Activated naive CD8-positive, alpha-beta T cell (primary cell): ENCODE data around the gene EHD3.

Source experiments
- H3K27ac Mint-ChIP-seq: one replicate; pipeline ENCODE4 v1.8.0; 2021; ENCODE audit warnings: mixed read lengths
- H3K27me3 Mint-ChIP-seq: one replicate; pipeline ENCODE4 v1.8.0; 2021; ENCODE audit warnings: mixed read lengths
- H3K36me3 Mint-ChIP-seq: one replicate; pipeline ENCODE4 v1.8.0; 2021; ENCODE audit warnings: mixed read lengths
- H3K4me1 Mint-ChIP-seq: one replicate; pipeline ENCODE4 v1.8.0; 2021; ENCODE audit warnings: low read depth, mixed read lengths
- H3K4me3 Mint-ChIP-seq: one replicate; pipeline ENCODE4 v1.8.0; 2021; ENCODE audit warnings: mild to moderate bottlenecking, mixed read lengths
- H3K9me3 Mint-ChIP-seq: one replicate; pipeline ENCODE4 v1.8.0; 2021; ENCODE audit warnings: low read depth, mixed read lengths

The EHD3 gene

GRCh38 chr2:31222071-31222470, 11.9 kb upstream of the EHD3 start:
- no peaks in the 10 kb centered on the region for H3K9me3 Mint-ChIP-seq
- H3K27ac Mint-ChIP-seq: no peak overlapping the region
- no peaks in the 10 kb centered on the region for H3K4me1 Mint-ChIP-seq
- peaks cover 7% of the 10 kb centered on the region for H3K27me3 Mint-ChIP-seq
- H3K4me3 Mint-ChIP-seq: no peak overlapping the region
- peaks cover 2% of the 10 kb centered on the region for H3K36me3 Mint-ChIP-seq

GRCh38 chr2:31223026-31223425, 10.9 kb upstream of the EHD3 start:
- peaks cover 9% of the 10 kb centered on the region for H3K27me3 Mint-ChIP-seq
- H3K36me3 Mint-ChIP-seq: peaks cover 5% of the 10 kb centered on the region
- no peak overlapping the region for H3K4me3 Mint-ChIP-seq
- no peaks in the 10 kb centered on the region for H3K9me3 Mint-ChIP-seq
- H3K27ac Mint-ChIP-seq: no peak overlapping the region
- H3K4me1 Mint-ChIP-seq: no peaks in the 10 kb centered on the region

GRCh38 chr2:31223749-31224148, 10.2 kb upstream of the EHD3 start:
- H3K27me3 Mint-ChIP-seq: peaks cover 9% of the 10 kb centered on the region
- no peaks in the 10 kb centered on the region for H3K4me1 Mint-ChIP-seq
- no peak overlapping the region for H3K4me3 Mint-ChIP-seq
- no peaks in the 10 kb centered on the region for H3K9me3 Mint-ChIP-seq
- peaks cover 5% of the 10 kb centered on the region for H3K36me3 Mint-ChIP-seq
- H3K27ac Mint-ChIP-seq: no peak overlapping the region

GRCh38 chr2:31226266-31226665, 7.7 kb upstream of the EHD3 start:
- Mint-ChIP-seq H3K27me3 (peaks cover 8% of the 10 kb centered on the region), H3K9me3 (no peaks in the 10 kb centered on the region), H3K4me3 (no peak overlapping the region), H3K4me1 (no peaks in the 10 kb centered on the region), H3K27ac (no peak overlapping the region), H3K36me3 (peaks cover 5% of the 10 kb centered on the region)

- no peak overlapping the region for H3K4me3 Mint-ChIP-seq
- peaks cover 5% of the 10 kb centered on the region for H3K36me3 Mint-ChIP-seq
- H3K27me3 Mint-ChIP-seq: peaks cover 8% of the 10 kb centered on the region
- H3K27ac Mint-ChIP-seq: no peak overlapping the region
- no peaks in the 10 kb centered on the region for H3K9me3 Mint-ChIP-seq
- no peaks in the 10 kb centered on the region for H3K4me1 Mint-ChIP-seq
Measured at GRCh38 chr2:31227110-31227509, 6.8 kb upstream of the EHD3 start.

GRCh38 chr2:31227711-31228125, 6.2 kb upstream of the EHD3 start:
- H3K36me3 Mint-ChIP-seq: peaks cover 3% of the 10 kb centered on the region
- peaks cover 8% of the 10 kb centered on the region for H3K27me3 Mint-ChIP-seq
- no peak overlapping the region for H3K4me3 Mint-ChIP-seq
- no peaks in the 10 kb centered on the region for H3K9me3 Mint-ChIP-seq
- H3K27ac Mint-ChIP-seq: no peak overlapping the region
- no peaks in the 10 kb centered on the region for H3K4me1 Mint-ChIP-seq

- H3K36me3 Mint-ChIP-seq: peaks cover 3% of the 10 kb centered on the region
Measured at GRCh38 chr2:31228717-31229116, 5.2 kb upstream of the EHD3 start.

GRCh38 chr2:31230751-31231150, 3.2 kb upstream of the EHD3 start:
- peaks cover 19% of the 10 kb centered on the region for H3K4me1 Mint-ChIP-seq
- H3K36me3 Mint-ChIP-seq: peaks cover 3% of the 10 kb centered on the region
- no peak overlapping the region for H3K27ac Mint-ChIP-seq
- no peaks in the 10 kb centered on the region for H3K9me3 Mint-ChIP-seq
- H3K27me3 Mint-ChIP-seq: peaks cover 7% of the 10 kb centered on the region
- no peak overlapping the region for H3K4me3 Mint-ChIP-seq

More at GRCh38 chr2:31228717-31229116, 5.2 kb upstream of the EHD3 start:
- H3K4me1 Mint-ChIP-seq: peaks cover 7% of the 10 kb centered on the region
- peaks cover 8% of the 10 kb centered on the region for H3K27me3 Mint-ChIP-seq
- H3K27ac Mint-ChIP-seq: no peak overlapping the region
- no peak overlapping the region for H3K4me3 Mint-ChIP-seq
- H3K9me3 Mint-ChIP-seq: no peaks in the 10 kb centered on the region

GRCh38 chr2:31231571-31232302, 2.2 kb upstream of the EHD3 start:
- Mint-ChIP-seq H3K9me3 (no peaks in the 10 kb centered on the region), H3K4me1 (peaks cover 19% of the 10 kb centered on the region)

GRCh38 chr2:31232586-31232985, 1.4 kb upstream of the EHD3 start:
- no peak overlapping the region for H3K4me3 Mint-ChIP-seq

More at GRCh38 chr2:31231571-31232302, 2.2 kb upstream of the EHD3 start:
- Mint-ChIP-seq H3K27ac (no peak overlapping the region), H3K4me3 (no peak overlapping the region), H3K27me3 (peaks cover 7% of the 10 kb centered on the region), H3K36me3 (peaks cover 3% of the 10 kb centered on the region)

GRCh38 chr2:31233231-31233630, 721 bp upstream of the EHD3 start:
- Mint-ChIP-seq H3K36me3 (no peaks in the 10 kb centered on the region), H3K27ac (no peak overlapping the region), H3K4me3 (peak overlapping the region; percentile 79), H3K4me1 (peaks cover 19% of the 10 kb centered on the region), H3K27me3 (peaks cover 3% of the 10 kb centered on the region), H3K9me3 (no peaks in the 10 kb centered on the region)

More at GRCh38 chr2:31232586-31232985, 1.4 kb upstream of the EHD3 start:
- no peaks in the 10 kb centered on the region for H3K9me3 Mint-ChIP-seq
- H3K27me3 Mint-ChIP-seq: peaks cover 6% of the 10 kb centered on the region
- H3K4me1 Mint-ChIP-seq: peaks cover 19% of the 10 kb centered on the region
- peaks cover 1% of the 10 kb centered on the region for H3K36me3 Mint-ChIP-seq
- H3K27ac Mint-ChIP-seq: no peak overlapping the region

GRCh38 chr2:31234683-31235503, 941 bp downstream of the EHD3 start:
- peak overlapping the region; percentile 28 for H3K27ac Mint-ChIP-seq
- H3K36me3 Mint-ChIP-seq: no peaks in the 10 kb centered on the region
- H3K4me1 Mint-ChIP-seq: peaks cover 19% of the 10 kb centered on the region
- H3K9me3 Mint-ChIP-seq: no peaks in the 10 kb centered on the region
- H3K4me3 Mint-ChIP-seq: peak overlapping the region; percentile 81
- H3K27me3 Mint-ChIP-seq: peaks cover 3% of the 10 kb centered on the region

GRCh38 chr2:31235504-31235902, 1.6 kb downstream of the EHD3 start:
- Mint-ChIP-seq H3K27ac (no peak overlapping the region), H3K4me1 (peaks cover 19% of the 10 kb centered on the region), H3K4me3 (peak overlapping the region; percentile 81), H3K27me3 (peaks cover 3% of the 10 kb centered on the region), H3K9me3 (no peaks in the 10 kb centered on the region), H3K36me3 (no peaks in the 10 kb centered on the region)

- Mint-ChIP-seq H3K36me3 (no peaks in the 10 kb centered on the region), H3K4me3 (no peak overlapping the region), H3K27ac (no peak overlapping the region)
Measured at GRCh38 chr2:31236433-31237205, 2.7 kb downstream of the EHD3 start.

More at GRCh38 chr2:31236433-31237205, 2.7 kb downstream of the EHD3 start:
- Mint-ChIP-seq H3K4me1 (peaks cover 19% of the 10 kb centered on the region), H3K9me3 (no peaks in the 10 kb centered on the region), H3K27me3 (no peaks in the 10 kb centered on the region)
